Neural cell (in vitro differentiated cells): ENCODE data around the gene PHB1. TPM values are rescaled to one million over a fixed set of nuclear protein-coding genes. Genes with fewer than 3 reads are reported as not detected.

Source experiments
- H2AFZ ChIP-seq: fragments of 200-600, 300-800 bp; sonication (generic), shearing (Covaris generic); 2 replicates; pipeline ENCODE4 v1.6.0; 2014; ENCODE audit warnings: low read depth, mild to moderate bottlenecking, antibody characterized with exemption, low read length, moderate library complexity
- H3F3A ChIP-seq: fragments of 200-600 bp; shearing (Covaris generic); 2 replicates; pipeline ENCODE4 v1.6.1; 2016; ENCODE audit warnings: mild to moderate bottlenecking, moderate library complexity, mixed read lengths, antibody characterized with exemption, low read length; ENCODE audit not compliant: insufficient read depth, poor library complexity, severe bottlenecking
- H3K27ac ChIP-seq: fragments of 200-600, 300-800 bp; sonication (generic), shearing (Covaris generic); 2 replicates; pipeline ENCODE4 v1.5.1; 2014; ENCODE audit warnings: mild to moderate bottlenecking, low read length, moderate library complexity
- H3K27me3 ChIP-seq: fragments of 300-800, 200-600 bp; sonication (generic), shearing (Covaris generic); 2 replicates; pipeline ENCODE4 v1.6.0; 2014; ENCODE audit warnings: mild to moderate bottlenecking, low read depth, low read length, moderate library complexity; ENCODE audit not compliant: insufficient read depth
- H3K36me3 ChIP-seq: fragments of 300-800, 200-600 bp; sonication (generic), shearing (Covaris generic); 2 replicates; pipeline ENCODE4 v1.5.1; 2014; ENCODE audit warnings: mild to moderate bottlenecking, antibody characterized with exemption, low read length, moderate library complexity; ENCODE audit not compliant: insufficient read depth
- H3K4me2 ChIP-seq: fragments of 300-800, 200-600 bp; sonication (generic), shearing (Covaris generic); 2 replicates; pipeline ENCODE4 v1.6.0; 2014; ENCODE audit warnings: mild to moderate bottlenecking, low read length
- H3K4me3 ChIP-seq: fragments of 300-800, 200-600 bp; sonication (generic), shearing (Covaris generic); 2 replicates; pipeline ENCODE4 v1.5.1; 2014; ENCODE audit warnings: mild to moderate bottlenecking, low read length, moderate library complexity
- H3K79me2 ChIP-seq: fragments of 200-600 bp; shearing (Covaris generic); replicated peaks from 2 replicates; pipeline ENCODE4 v1.6.0; 2014; ENCODE audit warnings: mild to moderate bottlenecking, low read length, moderate library complexity; ENCODE audit not compliant: insufficient read depth
- H3K9ac ChIP-seq: fragments of 300-800, 200-600 bp; sonication (generic), shearing (Covaris generic); 2 replicates; pipeline ENCODE4 v1.6.1; 2016; ENCODE audit warnings: mild to moderate bottlenecking, low read length, mixed read lengths
- H3K9me2 ChIP-seq: fragments of 200-600 bp; shearing (Covaris generic); 2 replicates; pipeline ENCODE4 v1.6.1; 2016; ENCODE audit warnings: mild to moderate bottlenecking, low read length, mixed read lengths; ENCODE audit not compliant: insufficient read depth
- H3K9me3 ChIP-seq: fragments of 200-600, 300-800 bp; sonication (generic), shearing (Covaris generic); 2 replicates; pipeline ENCODE4 v1.6.1; 2016; ENCODE audit warnings: mild to moderate bottlenecking, mixed run types, low read length, moderate library complexity, mixed read lengths
- H4K20me1 ChIP-seq: fragments of 200-600 bp; shearing (Covaris generic); 2 replicates; pipeline ENCODE4 v1.6.1; 2016; ENCODE audit warnings: mild to moderate bottlenecking, mixed run types; ENCODE audit not compliant: insufficient read depth
- EP300 ChIP-seq: fragments of 450-650 bp; conservative IDR thresholded peaks from 2 replicates; pipeline ENCODE4 v1.6.1; 2014; ENCODE audit warnings: antibody characterized with exemption, mild to moderate bottlenecking, moderate library complexity; ENCODE audit not compliant: poor library complexity, severe bottlenecking
- EZH2 ChIP-seq: fragments of 200-600, 300-800 bp; shearing (Covaris generic), sonication (generic); IDR thresholded peaks from 2 replicates; pipeline ENCODE4 v1.6.1; 2014; ENCODE audit warnings: antibody characterized with exemption, low read length, borderline replicate concordance, mild to moderate bottlenecking; ENCODE audit not compliant: insufficient read depth, poor library complexity, severe bottlenecking
- MXI1 ChIP-seq: fragments of 450-650 bp; conservative IDR thresholded peaks from 2 replicates; pipeline ENCODE4 v1.6.1; 2014; ENCODE audit warnings: antibody characterized with exemption, mild to moderate bottlenecking; ENCODE audit not compliant: poor library complexity, severe bottlenecking
- POLR2AphosphoS5 ChIP-seq: IDR thresholded peaks from 2 replicates; pipeline ENCODE4 v1.6.1; 2012
- RAD21 ChIP-seq: fragments of 450-650 bp; conservative IDR thresholded peaks from 2 replicates; pipeline ENCODE4 v1.6.1; 2014; ENCODE audit warnings: antibody characterized with exemption, mild to moderate bottlenecking, moderate library complexity
- SMC3 ChIP-seq: fragments of 450-650 bp; conservative IDR thresholded peaks from 2 replicates; pipeline ENCODE4 v1.6.1; 2014; ENCODE audit warnings: antibody characterized with exemption, mild to moderate bottlenecking, moderate library complexity; ENCODE audit not compliant: poor library complexity
- TAF1 ChIP-seq: IDR thresholded peaks from 2 replicates; pipeline ENCODE4 v1.6.1; 2012; ENCODE audit warnings: low read depth
- polyA plus RNA-seq: library from polyadenylated mRNA; depleted of rRNA; stranded (reverse); fragments of >200 nt; gene quantifications from 2 replicates; pipeline ENCODE4 v1.2.3, GENCODE V29; 2014
- TF ChIP-seq, protein P1 (sequence below): fragments of 450-650 bp; IDR thresholded peaks from 2 replicates; pipeline ENCODE4 v1.5.1; 2014; ENCODE audit warnings: antibody characterized with exemption, mild to moderate bottlenecking, moderate library complexity; ENCODE audit not compliant: poor library complexity, severe bottlenecking
- TF ChIP-seq, protein P2 (sequence below): IDR thresholded peaks from 2 replicates; pipeline ENCODE4 v1.6.1; 2012; ENCODE audit warnings: borderline replicate concordance

PHB1 gene
- polyA plus RNA-seq, 1 donor from 2014 or later, result 99.0 TPM

DNA sequence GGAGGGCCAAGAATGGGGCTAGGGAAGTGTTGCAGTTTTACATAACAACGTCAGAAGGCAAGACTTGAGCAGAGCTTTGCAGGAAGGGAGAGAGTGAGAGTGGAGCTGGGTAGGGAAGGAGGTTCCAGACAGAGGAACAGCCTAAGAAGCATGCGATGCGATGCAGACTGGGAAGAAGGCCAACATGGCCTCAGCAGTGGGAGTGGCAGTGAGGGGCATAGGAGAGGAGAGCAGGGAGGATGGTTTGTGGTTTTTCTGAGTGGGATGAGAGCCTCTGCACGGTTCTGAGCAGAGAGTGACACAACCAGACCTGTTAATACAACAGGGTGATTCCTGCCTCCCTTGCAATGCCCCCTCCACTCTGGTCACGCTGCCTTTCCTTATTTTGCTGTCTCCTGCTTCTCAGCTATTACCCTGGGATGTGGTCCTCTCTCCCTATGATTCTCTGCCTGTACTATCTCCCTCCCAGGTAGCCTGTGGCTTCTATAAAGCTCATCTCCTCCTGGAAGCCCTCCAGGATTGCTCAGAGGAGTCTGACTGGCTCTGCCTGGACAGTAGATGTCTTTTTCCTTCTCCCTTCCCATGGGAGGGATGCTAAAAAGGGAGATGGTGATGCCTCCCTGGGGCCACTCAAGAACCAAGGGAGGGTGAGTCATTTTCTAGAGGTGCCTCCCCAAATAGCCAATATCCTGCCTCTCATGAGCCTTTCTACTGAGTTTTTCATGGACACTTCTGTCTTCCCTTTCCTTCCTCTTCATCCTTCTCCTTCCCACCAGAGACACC lies 41.7 kb upstream of the PHB1 start:
- H3K4me2 ChIP-seq, result no peak overlapping the region
- H3K9ac ChIP-seq, result no peak overlapping the region
- H3K27ac ChIP-seq, result no peak overlapping the region
- no peaks in the 10 kb centered on the region for H3K36me3 ChIP-seq
- TF ChIP-seq EZH2, result no peak
- TF ChIP-seq, protein P1, sequence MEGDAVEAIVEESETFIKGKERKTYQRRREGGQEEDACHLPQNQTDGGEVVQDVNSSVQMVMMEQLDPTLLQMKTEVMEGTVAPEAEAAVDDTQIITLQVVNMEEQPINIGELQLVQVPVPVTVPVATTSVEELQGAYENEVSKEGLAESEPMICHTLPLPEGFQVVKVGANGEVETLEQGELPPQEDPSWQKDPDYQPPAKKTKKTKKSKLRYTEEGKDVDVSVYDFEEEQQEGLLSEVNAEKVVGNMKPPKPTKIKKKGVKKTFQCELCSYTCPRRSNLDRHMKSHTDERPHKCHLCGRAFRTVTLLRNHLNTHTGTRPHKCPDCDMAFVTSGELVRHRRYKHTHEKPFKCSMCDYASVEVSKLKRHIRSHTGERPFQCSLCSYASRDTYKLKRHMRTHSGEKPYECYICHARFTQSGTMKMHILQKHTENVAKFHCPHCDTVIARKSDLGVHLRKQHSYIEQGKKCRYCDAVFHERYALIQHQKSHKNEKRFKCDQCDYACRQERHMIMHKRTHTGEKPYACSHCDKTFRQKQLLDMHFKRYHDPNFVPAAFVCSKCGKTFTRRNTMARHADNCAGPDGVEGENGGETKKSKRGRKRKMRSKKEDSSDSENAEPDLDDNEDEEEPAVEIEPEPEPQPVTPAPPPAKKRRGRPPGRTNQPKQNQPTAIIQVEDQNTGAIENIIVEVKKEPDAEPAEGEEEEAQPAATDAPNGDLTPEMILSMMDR, result no peak
- TF ChIP-seq, protein P2, sequence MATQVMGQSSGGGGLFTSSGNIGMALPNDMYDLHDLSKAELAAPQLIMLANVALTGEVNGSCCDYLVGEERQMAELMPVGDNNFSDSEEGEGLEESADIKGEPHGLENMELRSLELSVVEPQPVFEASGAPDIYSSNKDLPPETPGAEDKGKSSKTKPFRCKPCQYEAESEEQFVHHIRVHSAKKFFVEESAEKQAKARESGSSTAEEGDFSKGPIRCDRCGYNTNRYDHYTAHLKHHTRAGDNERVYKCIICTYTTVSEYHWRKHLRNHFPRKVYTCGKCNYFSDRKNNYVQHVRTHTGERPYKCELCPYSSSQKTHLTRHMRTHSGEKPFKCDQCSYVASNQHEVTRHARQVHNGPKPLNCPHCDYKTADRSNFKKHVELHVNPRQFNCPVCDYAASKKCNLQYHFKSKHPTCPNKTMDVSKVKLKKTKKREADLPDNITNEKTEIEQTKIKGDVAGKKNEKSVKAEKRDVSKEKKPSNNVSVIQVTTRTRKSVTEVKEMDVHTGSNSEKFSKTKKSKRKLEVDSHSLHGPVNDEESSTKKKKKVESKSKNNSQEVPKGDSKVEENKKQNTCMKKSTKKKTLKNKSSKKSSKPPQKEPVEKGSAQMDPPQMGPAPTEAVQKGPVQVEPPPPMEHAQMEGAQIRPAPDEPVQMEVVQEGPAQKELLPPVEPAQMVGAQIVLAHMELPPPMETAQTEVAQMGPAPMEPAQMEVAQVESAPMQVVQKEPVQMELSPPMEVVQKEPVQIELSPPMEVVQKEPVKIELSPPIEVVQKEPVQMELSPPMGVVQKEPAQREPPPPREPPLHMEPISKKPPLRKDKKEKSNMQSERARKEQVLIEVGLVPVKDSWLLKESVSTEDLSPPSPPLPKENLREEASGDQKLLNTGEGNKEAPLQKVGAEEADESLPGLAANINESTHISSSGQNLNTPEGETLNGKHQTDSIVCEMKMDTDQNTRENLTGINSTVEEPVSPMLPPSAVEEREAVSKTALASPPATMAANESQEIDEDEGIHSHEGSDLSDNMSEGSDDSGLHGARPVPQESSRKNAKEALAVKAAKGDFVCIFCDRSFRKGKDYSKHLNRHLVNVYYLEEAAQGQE, result no peak
- TF ChIP-seq TAF1, result no peak
- no peak for TF ChIP-seq MXI1
- TF ChIP-seq SMC3, result no peak
- TF ChIP-seq RAD21, result no peak
- TF ChIP-seq EP300, result no peak
- no peak for TF ChIP-seq POLR2AphosphoS5
- no peaks in the 10 kb centered on the region for H3K9me3 ChIP-seq
- H3F3A ChIP-seq, result no peaks in the 10 kb centered on the region
- no peaks in the 10 kb centered on the region for H3K79me2 ChIP-seq
- no peaks in the 10 kb centered on the region for H3K27me3 ChIP-seq
- H3K9me2 ChIP-seq, result no peaks in the 10 kb centered on the region
- H4K20me1 ChIP-seq, result no peaks in the 10 kb centered on the region
- no peak overlapping the region for H3K4me3 ChIP-seq
- H2AFZ ChIP-seq, result no peak overlapping the region

DNA sequence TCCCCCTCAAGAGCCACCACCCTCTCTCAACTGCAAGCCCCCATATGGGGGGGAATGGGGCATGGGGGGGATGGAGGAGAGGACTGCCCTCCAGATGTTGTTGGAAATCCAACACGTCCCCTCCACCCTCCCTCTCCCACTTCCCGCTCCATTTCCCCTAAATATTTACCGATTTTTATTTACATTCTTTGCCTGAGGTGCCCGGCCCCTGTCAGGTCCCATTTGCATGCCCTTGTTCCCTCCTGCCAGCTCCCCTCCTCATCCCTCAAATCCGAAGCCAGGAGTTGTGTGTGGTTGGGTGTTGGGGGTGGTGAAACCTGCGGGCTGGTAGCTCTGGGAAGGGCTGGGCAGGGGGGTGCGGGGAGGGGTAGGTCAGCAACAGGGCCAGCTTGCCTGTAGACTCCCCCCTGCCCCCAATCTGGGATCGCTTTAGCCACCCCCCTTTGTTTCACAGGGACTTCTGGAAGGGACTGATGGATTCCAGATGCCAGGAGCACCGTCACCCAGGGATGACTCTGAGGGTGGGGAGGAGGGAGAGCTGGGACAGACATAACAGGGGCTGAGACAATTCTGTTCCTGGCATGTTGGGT lies 40.7 kb upstream of the PHB1 start:
- TF ChIP-seq, protein P2, result no peak
- TF ChIP-seq TAF1 (no peak), SMC3 (no peak), MXI1 (no peak), EP300 (no peak), RAD21 (no peak), POLR2AphosphoS5 (no peak), EZH2 (no peak)
- TF ChIP-seq, protein P1, result no peak
- Histone ChIP-seq H3K4me2 (no peak overlapping the region), H3F3A (no peaks in the 10 kb centered on the region), H4K20me1 (no peaks in the 10 kb centered on the region), H3K4me3 (no peak overlapping the region), H3K9me3 (no peaks in the 10 kb centered on the region), H3K36me3 (no peaks in the 10 kb centered on the region), H3K9ac (no peak overlapping the region), H3K27me3 (no peaks in the 10 kb centered on the region), H3K9me2 (no peaks in the 10 kb centered on the region), H3K79me2 (no peaks in the 10 kb centered on the region), H2AFZ (no peak overlapping the region), H3K27ac (no peak overlapping the region)
